Measurements from ENCODE around the gene ARHGAP25. TPM values are rescaled to one million over a fixed set of nuclear protein-coding genes. Genes with fewer than 3 reads are reported as not detected.

ARHGAP25 gene
- total and polyA plus RNA-seq, 9 donors: 8.5 to 30.5 (median 13.0) TPM

DNA sequence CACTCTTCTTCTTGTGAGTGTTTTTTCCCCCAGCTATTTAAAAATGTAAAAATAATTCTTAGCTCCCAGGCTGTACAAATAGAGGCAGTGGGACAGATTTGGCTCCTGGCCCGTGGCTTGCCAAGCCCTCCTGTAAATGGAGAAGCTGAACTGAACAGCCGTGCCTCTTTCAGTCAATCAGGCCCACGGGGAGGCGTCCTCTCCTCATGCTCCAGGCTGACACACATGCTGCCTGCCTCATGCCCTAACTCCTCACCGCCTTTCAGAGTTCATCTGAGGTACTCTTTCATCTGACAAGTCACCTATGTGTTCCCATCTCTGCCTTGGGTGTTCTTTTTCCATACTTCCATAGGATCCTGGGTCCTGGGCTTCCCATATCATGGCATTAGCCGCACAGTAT, 77.6 kb downstream of the ARHGAP25 start:
- Histone ChIP-seq H3K4me1 (ENCODE audit: insufficient read depth) (peaks cover 8% of the 10 kb centered on the region), H3K36me3 (no peaks in the 10 kb centered on the region), H3K27me3 (no peaks in the 10 kb centered on the region), H3K9me3 (no peaks in the 10 kb centered on the region), H3K27ac (no peak overlapping the region), H3K4me3 (no peak overlapping the region)
- no peak for TF ChIP-seq EP300 (IDR thresholded peaks at IDR 0.05)
- no peak for TF ChIP-seq POLR2A (IDR thresholded peaks at IDR 0.05)
- TF ChIP-seq, protein P1, sequence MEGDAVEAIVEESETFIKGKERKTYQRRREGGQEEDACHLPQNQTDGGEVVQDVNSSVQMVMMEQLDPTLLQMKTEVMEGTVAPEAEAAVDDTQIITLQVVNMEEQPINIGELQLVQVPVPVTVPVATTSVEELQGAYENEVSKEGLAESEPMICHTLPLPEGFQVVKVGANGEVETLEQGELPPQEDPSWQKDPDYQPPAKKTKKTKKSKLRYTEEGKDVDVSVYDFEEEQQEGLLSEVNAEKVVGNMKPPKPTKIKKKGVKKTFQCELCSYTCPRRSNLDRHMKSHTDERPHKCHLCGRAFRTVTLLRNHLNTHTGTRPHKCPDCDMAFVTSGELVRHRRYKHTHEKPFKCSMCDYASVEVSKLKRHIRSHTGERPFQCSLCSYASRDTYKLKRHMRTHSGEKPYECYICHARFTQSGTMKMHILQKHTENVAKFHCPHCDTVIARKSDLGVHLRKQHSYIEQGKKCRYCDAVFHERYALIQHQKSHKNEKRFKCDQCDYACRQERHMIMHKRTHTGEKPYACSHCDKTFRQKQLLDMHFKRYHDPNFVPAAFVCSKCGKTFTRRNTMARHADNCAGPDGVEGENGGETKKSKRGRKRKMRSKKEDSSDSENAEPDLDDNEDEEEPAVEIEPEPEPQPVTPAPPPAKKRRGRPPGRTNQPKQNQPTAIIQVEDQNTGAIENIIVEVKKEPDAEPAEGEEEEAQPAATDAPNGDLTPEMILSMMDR (IDR thresholded peaks at IDR 0.05): no peak
- WGBS, 3 donors: 42 to 69% (median 59%) methylated on average over 6 of the region's 6 CpGs
- no peak for DNase-seq
- intact Hi-C loops (cut with DNase I): no loop called here

- Histone ChIP-seq H3K9me3 (no peaks in the 10 kb centered on the region), H3K4me3 (no peak overlapping the region), H3K27ac (no peak overlapping the region), H3K27me3 (no peaks in the 10 kb centered on the region), H3K4me1 (ENCODE audit: insufficient read depth) (peaks cover 8% of the 10 kb centered on the region), H3K36me3 (no peaks in the 10 kb centered on the region)
- 82 to 92% (median 82%) methylated on average over 3 of the region's 3 CpGs for WGBS, 3 donors
- DNase-seq: no peak
- intact Hi-C loops (cut with DNase I): no loop called here
- TF ChIP-seq EP300 (IDR thresholded peaks at IDR 0.05) (no peak), POLR2A (IDR thresholded peaks at IDR 0.05) (no peak)
- TF ChIP-seq, protein P1 (IDR thresholded peaks at IDR 0.05): no peak
Observed at GRCh38 chr2:68813596-68813995, 79.0 kb downstream of the ARHGAP25 start.

GRCh38 chr2:68817306-68817705, 82.7 kb downstream of the ARHGAP25 start:
- intact Hi-C loops (cut with DNase I): no loop called here
- Histone ChIP-seq H3K4me1 (ENCODE audit: insufficient read depth) (peaks cover 9% of the 10 kb centered on the region), H3K9me3 (no peaks in the 10 kb centered on the region), H3K4me3 (no peak overlapping the region), H3K27ac (no peak overlapping the region), H3K36me3 (no peaks in the 10 kb centered on the region), H3K27me3 (no peaks in the 10 kb centered on the region)
- DNase-seq: no peak
- TF ChIP-seq POLR2A (IDR thresholded peaks at IDR 0.05) (no peak), EP300 (IDR thresholded peaks at IDR 0.05) (no peak)
- TF ChIP-seq, protein P1 (IDR thresholded peaks at IDR 0.05): no peak

DNA sequence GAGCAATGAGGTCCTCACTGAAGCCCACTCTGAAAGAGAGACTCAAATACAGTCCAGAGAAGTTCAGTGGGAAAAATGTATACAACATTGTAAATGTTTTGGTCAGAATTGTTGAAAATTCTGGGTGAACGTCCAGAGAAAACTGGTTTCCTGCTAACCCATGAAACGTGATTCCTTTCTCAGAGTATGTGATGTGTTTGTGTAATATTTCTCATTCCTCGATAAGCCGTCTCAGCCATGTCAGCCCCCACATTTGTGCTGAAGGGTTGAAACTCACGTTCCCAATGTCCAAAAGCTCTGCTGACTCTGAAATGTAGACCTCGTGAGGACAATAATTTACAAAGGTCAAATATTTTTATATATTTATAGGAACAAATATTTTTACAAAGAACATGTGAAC, 84.9 kb downstream of the ARHGAP25 start:
- Histone ChIP-seq H3K27me3 (no peaks in the 10 kb centered on the region), H3K9me3 (no peaks in the 10 kb centered on the region), H3K27ac (no peak overlapping the region), H3K36me3 (no peaks in the 10 kb centered on the region), H3K4me3 (no peak overlapping the region), H3K4me1 (ENCODE audit: insufficient read depth) (peaks cover 5% of the 10 kb centered on the region)
- DNase-seq: no peak
- TF ChIP-seq POLR2A (IDR thresholded peaks at IDR 0.05) (no peak), EP300 (IDR thresholded peaks at IDR 0.05) (no peak)
- TF ChIP-seq, protein P1 (IDR thresholded peaks at IDR 0.05): no peak
- intact Hi-C loops (cut with DNase I): no loop called here
- WGBS, 3 donors: 9 to 38% (median 11%) methylated on average over 6 of the region's 6 CpGs
